NCI-H226 (cell line): Measurements from ENCODE around the gene GSTO2.

ENCODE experiments used
- DNase-seq: peaks from one replicate; pipeline ENCODE4 v3.0.0-alpha.2; 2015

The GSTO2 gene

DNA sequence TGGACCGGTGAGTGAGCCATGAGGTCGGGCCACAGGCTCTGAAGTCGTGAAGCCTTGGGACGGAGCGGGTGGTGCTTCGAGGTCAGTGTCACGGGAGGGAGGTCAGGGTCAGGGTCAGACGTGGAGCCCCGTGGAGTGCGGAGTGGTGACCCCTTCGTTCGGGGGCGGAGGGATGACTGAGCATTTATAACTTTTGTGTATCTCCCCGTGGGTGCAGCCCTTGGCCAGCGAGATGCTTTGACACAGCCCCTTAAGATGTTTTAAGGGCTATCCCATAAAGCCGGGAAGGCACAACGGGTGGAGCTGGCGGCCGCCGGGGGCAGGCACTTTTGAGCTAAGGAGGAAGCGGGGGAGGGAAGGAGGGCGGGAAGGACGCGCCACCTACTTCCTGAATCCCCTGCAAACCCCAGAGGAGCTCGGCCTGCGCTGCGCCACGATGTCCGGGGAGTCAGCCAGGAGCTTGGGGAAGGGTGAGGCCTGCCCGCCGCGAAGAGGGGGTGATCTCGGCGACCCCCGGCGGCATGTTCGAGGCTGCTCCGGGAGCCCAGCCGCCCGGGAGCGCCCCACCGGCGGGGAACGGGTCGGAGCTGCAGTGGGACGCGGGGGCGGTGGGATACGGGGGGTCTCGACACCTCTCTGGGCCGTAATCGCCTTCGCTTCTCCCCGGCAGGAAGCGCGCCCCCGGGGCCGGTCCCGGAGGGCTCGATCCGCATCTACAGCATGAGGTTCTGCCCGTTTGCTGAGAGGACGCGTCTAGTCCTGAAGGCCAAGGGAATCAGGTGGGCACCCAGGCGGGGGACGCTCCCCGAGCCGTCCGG lies 14.3 kb upstream of the GSTO2 start, which contains the start of gene GSTO1:
Gene GSTO1 (plus strand): TSS at position 400 of the 818 bp plus-strand sequence. CDS start 37 bp downstream, at position 437.
- peak; percentile 68 for DNase-seq

GRCh38 chr10:104255311-104255981 lies 13.5 kb upstream of the GSTO2 start:
- peak; percentile 59 for DNase-seq

- DNase-seq, result no peak
Observed at GRCh38 chr10:104256335-104256961, 12.5 kb upstream of the GSTO2 start.

GRCh38 chr10:104257235-104257634 lies 11.7 kb upstream of the GSTO2 start:
- no peak for DNase-seq

GRCh38 chr10:104258209-104258608 lies 10.8 kb upstream of the GSTO2 start:
- DNase-seq, result no peak

- DNase-seq, result no peak
Observed at GRCh38 chr10:104259456-104259855, 9.5 kb upstream of the GSTO2 start.

DNA sequence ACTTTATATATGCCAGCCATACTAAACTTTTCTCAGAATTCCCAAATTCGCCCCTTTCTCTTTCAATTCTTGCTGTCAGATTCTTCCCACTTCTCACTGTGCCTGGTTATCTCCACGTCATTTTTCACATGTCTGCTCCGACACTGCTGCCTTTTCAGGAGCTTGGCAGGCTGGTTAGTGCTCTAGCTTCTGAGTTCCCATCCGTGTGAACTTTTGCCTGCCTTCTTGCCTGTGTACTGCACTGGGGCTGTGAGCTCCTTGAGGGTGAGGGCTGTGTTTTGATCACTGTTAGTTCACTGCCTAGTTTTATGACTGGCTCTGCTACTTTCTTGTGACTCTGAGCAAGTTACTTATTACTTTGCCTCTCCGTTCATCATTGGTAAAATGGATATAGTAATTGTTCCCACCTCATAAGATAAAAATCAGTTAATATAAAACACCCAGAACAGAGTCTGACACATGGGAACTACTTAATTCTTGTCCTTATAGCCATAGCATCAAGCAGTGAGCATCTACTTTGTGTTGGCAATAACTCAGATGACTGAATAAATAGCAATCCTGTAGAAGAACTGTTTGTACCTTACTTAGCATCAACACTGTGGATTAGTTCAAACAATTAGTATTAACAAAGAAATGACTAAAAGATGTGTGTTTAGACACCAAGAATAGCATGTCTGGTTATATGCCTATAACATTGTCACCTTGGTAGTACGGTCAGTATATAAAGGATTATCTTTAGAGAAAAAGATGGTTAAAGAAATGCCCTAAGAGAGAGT lies 8.8 kb upstream of the GSTO2 start:
- DNase-seq, result no peak

DNA sequence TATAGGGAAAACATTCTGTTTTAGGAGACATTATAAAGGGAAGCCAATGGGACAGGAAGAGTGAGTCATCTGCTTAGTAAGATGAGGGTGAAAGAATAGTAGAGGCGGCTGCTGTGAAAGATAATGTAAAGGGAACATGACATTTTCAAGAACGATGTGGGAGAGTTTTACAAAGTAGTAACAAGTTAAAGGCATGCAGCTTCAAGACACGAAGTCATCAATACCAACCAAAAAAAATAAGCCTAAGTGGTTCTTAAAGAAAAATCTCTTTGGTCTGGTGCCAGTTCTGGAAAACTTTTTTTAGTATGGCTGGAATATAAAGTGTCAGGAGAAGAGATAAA lies 8.2 kb upstream of the GSTO2 start:
- peak; percentile 24 for DNase-seq

DNA sequence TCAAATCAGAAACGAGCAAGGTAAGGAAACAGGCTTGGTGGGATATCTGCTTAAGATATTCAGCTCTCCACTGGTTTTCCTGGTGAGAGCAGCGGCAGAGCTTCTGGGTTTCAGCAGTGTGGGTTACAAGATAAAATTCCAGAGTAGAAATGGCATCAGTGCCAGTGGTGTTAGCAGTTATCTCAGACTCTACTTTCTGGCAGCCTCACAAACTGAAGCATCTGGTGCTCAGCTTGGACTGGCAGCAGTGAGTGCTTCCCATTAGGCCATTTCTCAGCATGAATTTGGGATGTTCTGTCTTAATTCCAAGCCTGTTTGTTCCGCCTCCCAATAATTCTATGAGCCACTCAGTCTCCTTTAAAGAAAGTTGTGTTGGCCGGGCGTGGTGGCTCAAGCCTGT lies 6.9 kb upstream of the GSTO2 start:
- DNase-seq, result no peak

GRCh38 chr10:104264783-104265182 lies 4.2 kb upstream of the GSTO2 start:
- DNase-seq, result no peak

- no peak for DNase-seq
Observed at GRCh38 chr10:104267721-104268404, 1.1 kb upstream of the GSTO2 start.

GRCh38 chr10:104268405-104268712 lies 625 bp upstream of the GSTO2 start:
- DNase-seq, result no peak

- no peak for DNase-seq
Observed at GRCh38 chr10:104273286-104273685, 4.3 kb downstream of the GSTO2 start.

- no peak for DNase-seq
Observed at GRCh38 chr10:104273899-104274575, 5.1 kb downstream of the GSTO2 start.

DNA sequence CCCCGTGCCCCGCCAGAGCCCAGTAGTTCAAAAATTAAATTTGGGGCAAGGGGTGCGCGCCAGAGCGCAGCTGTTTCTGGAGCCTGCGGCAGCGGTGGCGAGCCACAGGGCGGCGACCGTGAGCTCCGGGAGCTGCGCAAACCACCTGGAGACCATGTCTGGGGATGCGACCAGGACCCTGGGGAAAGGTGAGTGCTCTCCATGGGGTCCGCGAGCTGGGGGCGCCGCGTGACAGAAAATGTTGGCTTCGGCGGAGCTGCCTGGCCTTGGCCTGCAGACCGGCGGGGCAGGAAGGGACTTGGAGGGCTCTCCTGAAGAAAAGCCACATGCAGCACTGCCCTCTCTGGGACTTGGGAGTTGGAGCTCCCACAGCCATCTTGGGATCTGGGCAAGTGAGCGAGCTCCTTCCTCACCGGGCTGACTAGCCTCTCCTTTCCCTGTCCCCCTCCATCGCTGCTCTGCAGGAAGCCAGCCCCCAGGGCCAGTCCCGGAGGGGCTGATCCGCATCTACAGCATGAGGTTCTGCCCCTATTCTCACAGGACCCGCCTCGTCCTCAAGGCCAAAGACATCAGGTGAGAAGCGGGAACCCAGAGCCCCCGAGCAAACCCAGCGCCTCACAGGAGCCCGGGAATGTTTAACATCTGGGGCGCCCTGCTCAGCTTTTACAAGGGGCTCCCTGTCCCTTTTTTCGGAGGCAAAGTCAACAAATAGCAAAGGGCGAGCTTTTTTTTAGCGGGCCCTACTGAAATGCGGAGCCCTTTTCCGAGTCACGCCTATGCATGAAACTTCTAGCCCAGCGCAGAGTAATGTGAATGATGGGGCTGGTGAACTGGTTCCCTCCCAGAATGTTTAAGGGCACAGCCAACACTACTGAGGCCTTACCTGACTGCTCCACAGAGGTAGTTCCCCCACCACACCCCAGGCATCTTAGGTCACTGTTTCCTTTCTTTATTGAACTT lies 6.1 kb downstream of the GSTO2 start:
- no peak for DNase-seq

GRCh38 chr10:104276192-104276591 lies 7.2 kb downstream of the GSTO2 start:
- no peak for DNase-seq

- DNase-seq, result no peak
Observed at GRCh38 chr10:104277785-104278184, 8.8 kb downstream of the GSTO2 start.

DNA sequence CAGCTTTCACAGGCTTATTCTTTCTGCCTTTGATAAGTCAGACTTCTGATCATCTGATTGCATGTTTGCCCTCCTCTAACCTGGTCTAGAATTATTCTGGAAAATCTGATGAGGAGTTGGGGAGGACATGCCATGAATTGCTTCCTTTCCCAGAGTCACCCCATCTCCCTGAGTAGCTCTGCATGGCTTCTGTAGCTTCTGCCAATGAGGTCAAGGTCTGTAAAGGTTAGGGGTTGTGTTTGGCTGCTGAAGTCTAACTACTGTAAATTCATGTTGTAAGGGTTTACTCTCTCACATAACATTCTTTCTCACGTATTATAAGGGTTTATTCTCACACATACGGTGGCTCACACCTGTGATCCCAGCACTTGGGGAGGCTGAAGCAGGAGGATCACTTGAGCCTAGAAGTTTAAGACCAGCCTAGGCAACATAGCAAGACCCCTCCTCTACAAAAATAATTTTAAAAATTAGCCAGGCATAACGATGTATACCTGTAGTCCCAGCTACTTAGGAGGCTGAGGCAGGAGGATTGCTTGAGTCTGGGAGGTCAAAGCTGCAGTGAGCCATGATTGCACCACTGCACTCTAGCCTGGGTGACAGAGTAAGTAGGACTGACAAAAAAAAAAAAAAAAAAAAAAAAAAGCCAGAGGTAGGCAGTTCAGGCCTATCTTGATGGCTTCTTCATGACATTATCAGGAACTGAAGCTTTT lies 10.7 kb downstream of the GSTO2 start:
- no peak for DNase-seq

DNA sequence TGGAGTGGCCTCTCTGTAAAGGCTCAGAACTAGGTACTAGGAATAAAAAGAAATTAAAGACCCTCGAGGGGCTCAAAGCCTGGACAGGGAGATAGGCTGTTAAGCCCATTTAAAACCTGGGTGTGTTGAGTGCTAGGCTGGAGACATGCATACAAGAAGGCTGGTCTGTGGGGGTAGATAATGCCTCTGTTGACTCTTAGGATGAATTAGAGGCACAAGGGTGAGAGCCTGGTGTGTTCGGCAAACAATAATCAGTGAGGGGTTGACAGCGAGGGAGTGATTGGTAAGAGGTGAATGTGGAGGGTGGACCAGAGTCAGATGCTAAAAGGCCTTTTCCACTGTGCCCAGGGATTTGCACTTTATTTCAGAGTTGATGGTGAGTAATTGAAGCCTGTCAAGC lies 12.7 kb downstream of the GSTO2 start:
- DNase-seq, result no peak

- DNase-seq, result no peak
Observed at GRCh38 chr10:104284846-104285245, 15.9 kb downstream of the GSTO2 start.
